Transverse colon (tissue), 4 donors: Measurements from ENCODE around the gene LHFPL5. TPM values are rescaled to one million over a fixed set of nuclear protein-coding genes. Genes with fewer than 3 reads are reported as not detected.

Experiments used
- DNase-seq: peaks from one replicate; pipeline ENCODE4 v3.0.0-alpha.2; 2019
- H3K27ac ChIP-seq, 4 donors: fragments of 200-600 bp; sonication (generic); 2 replicates each; pipeline ENCODE4 v1.5.1; 2016 to 2018; ENCODE audit warnings: inconsistent platforms in 4 of 4
- H3K27me3 ChIP-seq: fragments of 200-600 bp; sonication (generic); 2 replicates; pipeline ENCODE4 v1.5.1; 2017; ENCODE audit warnings: inconsistent platforms
- H3K36me3 ChIP-seq, 4 donors: fragments of 200-600 bp; sonication (generic); 2 replicates each; pipeline ENCODE4 v1.5.1; 2017 to 2019; ENCODE audit warnings: inconsistent platforms in 4 of 4
- H3K4me1 ChIP-seq, 4 donors: fragments of 200-600 bp; sonication (generic); 2 replicates each; pipeline ENCODE4 v1.5.1; 2017 to 2020; ENCODE audit warnings: inconsistent platforms in 4 of 4
- H3K4me3 ChIP-seq, 4 donors: fragments of 200-600 bp; sonication (generic); 1 replicate in 1 of 4; 2 replicates in 3 of 4; pipeline versions ENCODE4 v1.5.1 to v1.6.1; 2017 to 2019; ENCODE audit warnings: inconsistent platforms in 4 of 4
- H3K9me3 ChIP-seq, 2 donors: fragments of 200-600 bp; sonication (generic); 2 replicates each; pipeline ENCODE4 v1.5.1; 2017 to 2019; ENCODE audit warnings: inconsistent platforms in 2 of 2
- EP300 ChIP-seq: sonication (generic); formaldehyde crosslinking; IDR thresholded peaks from one replicate; pipeline ENCODE4 v1.6.1; 2017; ENCODE audit warnings: antibody characterized with exemption, low read depth
- POLR2A ChIP-seq: fragments of 450-650 bp; IDR thresholded peaks from one replicate; pipeline ENCODE4 v1.6.1; 2016; ENCODE audit warnings: antibody characterized with exemption, mild to moderate bottlenecking, moderate library complexity
- POLR2AphosphoS5 ChIP-seq, 3 donors: sonication (generic); formaldehyde crosslinking; IDR thresholded peaks; one replicate each; pipeline ENCODE4 v1.6.1; 2016; ENCODE audit warnings: antibody characterized with exemption in 3 of 3
- WGBS, 2 donors: methylation state at CpG; one replicate each; pipeline ENCODE4 v1.1.5; 2018; ENCODE audit warnings: low coverage in 1 of 2; 5-methylcytosine and 5-hydroxymethylcytosine counted together
- in situ Hi-C, 4 donors: fragments of 200-750 bp; cut with MboI; loops; one replicate each; pipeline versions ENCODE4 v1.15.0 to v1.15.1; 2017; ENCODE audit warnings: low sequenced_read_pairs in 3 of 4, low pct_ligation_motif_present in 1 of 4, low pct_unique_long_range_greater_than_20kb in 1 of 4
- intact Hi-C: fragments of 100-400 bp; cut with DNase I; formaldehyde crosslinking; loops from one replicate; pipeline ENCODE4 v1.15.1; 2023; ENCODE audit warnings: low total_unique reads
- total RNA-seq, 4 donors: library from RNA; depleted of rRNA; stranded (reverse); fragments of >200 nt; gene quantifications; one replicate each; pipeline ENCODE4 v1.1.0, GENCODE V29; 2016
- TF ChIP-seq, protein P1 (sequence below), 5 experiments: fragments of 200-600 bp in 3 of 5; fragments of 450-650 bp in 2 of 5; sonication (generic) in 3 of 5; IDR thresholded peaks; 1 replicate in 2 of 5; 2 replicates in 3 of 5; pipeline ENCODE4 v1.5.1; 2016 to 2017; ENCODE audit warnings: antibody characterized with exemption in 5 of 5, inconsistent platforms in 3 of 5, mild to moderate bottlenecking in 2 of 5, moderate library complexity in 1 of 5

LHFPL5 gene
- total RNA-seq, 4 donors from 2014 or later, result not detected

- WGBS, 2 donors, result 65 to 73% methylated on average over 3 to 14 of the region's 14 CpGs
- in situ Hi-C loops, result no loop called here
- no peak overlapping the region for H3K27ac ChIP-seq
- intact Hi-C loops, result no loop called here
- H3K4me1 ChIP-seq, result no peaks in the 10 kb centered on the region
- no peak overlapping the region for H3K4me3 ChIP-seq
- H3K27me3 ChIP-seq, result peaks cover 11% of the 10 kb centered on the region
- no peak for DNase-seq
- no peaks in the 10 kb centered on the region for H3K9me3 ChIP-seq
- no peaks in the 10 kb centered on the region for H3K36me3 ChIP-seq
- TF ChIP-seq, protein P1, sequence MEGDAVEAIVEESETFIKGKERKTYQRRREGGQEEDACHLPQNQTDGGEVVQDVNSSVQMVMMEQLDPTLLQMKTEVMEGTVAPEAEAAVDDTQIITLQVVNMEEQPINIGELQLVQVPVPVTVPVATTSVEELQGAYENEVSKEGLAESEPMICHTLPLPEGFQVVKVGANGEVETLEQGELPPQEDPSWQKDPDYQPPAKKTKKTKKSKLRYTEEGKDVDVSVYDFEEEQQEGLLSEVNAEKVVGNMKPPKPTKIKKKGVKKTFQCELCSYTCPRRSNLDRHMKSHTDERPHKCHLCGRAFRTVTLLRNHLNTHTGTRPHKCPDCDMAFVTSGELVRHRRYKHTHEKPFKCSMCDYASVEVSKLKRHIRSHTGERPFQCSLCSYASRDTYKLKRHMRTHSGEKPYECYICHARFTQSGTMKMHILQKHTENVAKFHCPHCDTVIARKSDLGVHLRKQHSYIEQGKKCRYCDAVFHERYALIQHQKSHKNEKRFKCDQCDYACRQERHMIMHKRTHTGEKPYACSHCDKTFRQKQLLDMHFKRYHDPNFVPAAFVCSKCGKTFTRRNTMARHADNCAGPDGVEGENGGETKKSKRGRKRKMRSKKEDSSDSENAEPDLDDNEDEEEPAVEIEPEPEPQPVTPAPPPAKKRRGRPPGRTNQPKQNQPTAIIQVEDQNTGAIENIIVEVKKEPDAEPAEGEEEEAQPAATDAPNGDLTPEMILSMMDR (IDR thresholded peaks at IDR 0.05), result no peak
- TF ChIP-seq POLR2AphosphoS5 (IDR thresholded peaks at IDR 0.05) (no peak), POLR2A (no peak), EP300 (no peak)
These were observed 6.0 kb downstream of the LHFPL5 start for GRCh38 chr6:35810971-35811698.

DNA sequence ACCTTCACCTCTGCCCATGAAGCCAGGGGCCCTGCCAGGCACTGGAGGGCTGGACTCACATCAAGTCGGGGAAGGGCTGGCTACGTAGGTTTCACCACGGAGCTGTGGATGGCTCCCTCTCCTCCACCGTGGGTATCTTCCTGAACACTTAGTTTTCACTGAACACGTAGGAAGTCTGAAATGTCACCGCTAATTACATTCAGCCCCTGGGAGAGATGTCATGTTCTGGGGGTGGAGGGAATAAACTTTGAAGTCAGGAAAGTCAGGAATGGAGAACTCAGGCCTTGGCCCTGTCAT, 6.5 kb downstream of the LHFPL5 start:
- Histone ChIP-seq H3K4me1 (no peaks in the 10 kb centered on the region), H3K27me3 (peaks cover 7% of the 10 kb centered on the region), H3K4me3 (no peak overlapping the region), H3K27ac (no peak overlapping the region), H3K36me3 (no peaks in the 10 kb centered on the region), H3K9me3 (no peaks in the 10 kb centered on the region)
- DNase-seq, result no peak
- TF ChIP-seq POLR2AphosphoS5 (IDR thresholded peaks at IDR 0.05) (no peak), EP300 (no peak), POLR2A (no peak)
- TF ChIP-seq, protein P1 (IDR thresholded peaks at IDR 0.05), result no peak
- WGBS, 2 donors, result 60 to 71% methylated on average over 2 to 6 of the region's 6 CpGs
- intact Hi-C loops, result no loop called here
- in situ Hi-C loops, result no loop called here

DNA sequence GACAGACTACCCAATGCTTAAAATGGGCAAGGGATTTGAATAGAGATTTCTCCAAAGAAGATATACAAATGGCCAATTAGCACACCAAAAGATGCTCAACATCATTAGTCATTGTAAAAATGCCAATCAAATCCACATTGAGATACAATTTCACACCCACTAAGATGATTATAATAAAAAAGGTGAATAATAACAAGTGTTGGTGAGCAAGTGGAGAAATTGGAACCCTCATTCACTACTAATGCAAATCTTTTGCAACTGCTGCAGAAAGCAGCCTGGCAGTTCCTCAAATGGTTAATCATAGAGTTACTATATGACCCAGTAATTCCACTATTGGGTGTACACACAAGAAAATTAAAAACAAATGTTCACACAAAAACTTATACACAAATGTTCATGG, 12.4 kb downstream of the LHFPL5 start:
- H3K27ac ChIP-seq, result no peak overlapping the region
- TF ChIP-seq EP300, result no peak
- TF ChIP-seq, protein P1 (IDR thresholded peaks at IDR 0.05), result no peak
- no peak for TF ChIP-seq POLR2A
- TF ChIP-seq POLR2AphosphoS5 (IDR thresholded peaks at IDR 0.05), result no peak
- no peak overlapping the region for H3K4me3 ChIP-seq
- no peaks in the 10 kb centered on the region for H3K27me3 ChIP-seq
- no peaks in the 10 kb centered on the region for H3K36me3 ChIP-seq
- no peaks in the 10 kb centered on the region for H3K4me1 ChIP-seq
- in situ Hi-C loops, result no loop called here
- peaks cover 0 to 4% of the 10 kb centered on the region in 2 donors for H3K9me3 ChIP-seq
- DNase-seq, result no peak
- intact Hi-C loops, result no loop called here

DNA sequence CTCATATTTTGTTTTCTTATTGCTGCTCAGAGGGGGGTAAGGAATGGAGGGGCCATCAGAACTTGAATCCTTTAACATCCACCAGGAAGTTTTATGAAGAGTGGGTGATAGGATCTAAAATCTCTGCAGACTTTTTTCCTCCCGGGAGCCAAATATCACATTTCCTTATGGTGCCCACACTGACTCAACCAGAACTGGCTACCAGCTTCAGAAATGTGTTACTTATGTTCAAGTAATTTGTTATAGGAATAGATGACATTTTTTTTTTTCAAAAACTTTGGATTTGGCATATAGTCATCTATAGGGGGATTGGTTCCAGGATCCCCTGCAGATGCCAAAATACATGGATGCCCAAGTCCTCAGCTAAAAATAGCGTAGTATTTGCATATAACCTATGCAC, 18.4 kb downstream of the LHFPL5 start:
- 86 to 87% methylated on average over 2 of the region's 2 CpGs for WGBS, 2 donors
- H3K27me3 ChIP-seq, result no peaks in the 10 kb centered on the region
- no peak overlapping the region for H3K27ac ChIP-seq
- no peak overlapping the region for H3K4me3 ChIP-seq
- H3K36me3 ChIP-seq, result no peaks in the 10 kb centered on the region
- intact Hi-C loops, result no loop called here
- no peaks in the 10 kb centered on the region for H3K4me1 ChIP-seq
- H3K9me3 ChIP-seq, result no peaks in the 10 kb centered on the region
- in situ Hi-C loops, result no loop called here
- no peak for TF ChIP-seq POLR2AphosphoS5 (IDR thresholded peaks at IDR 0.05)
- no peak for TF ChIP-seq EP300
- no peak for DNase-seq
